NCI-H524 (cell line): ENCODE measurements around the gene GNG7.
"Not testable (repeated sequence)": the region's sequence is repeated elsewhere in the genome, so short reads cannot be mapped to it uniquely, and the experiment has no call there.

Experiments used
- DNase-seq, 2 experiments: peaks; one replicate each; lab custom pipeline; 2025; lab: John Stamatoyannopoulos, UW

Gene GNG7

GRCh38 chr19:2675892-2676291 lies 26.6 kb downstream of the GNG7 start:
- DNase-seq: no peak

GRCh38 chr19:2670217-2670616 lies 32.3 kb downstream of the GNG7 start:
- DNase-seq: no peak

- DNase-seq: no peak
These were observed 34.2 kb downstream of the GNG7 start for GRCh38 chr19:2668175-2668763.

- DNase-seq: not testable (repeated sequence)
These were observed 35.1 kb downstream of the GNG7 start for GRCh38 chr19:2667349-2667748.

GRCh38 chr19:2666344-2666994 lies 36.0 kb downstream of the GNG7 start:
- no peak for DNase-seq

- DNase-seq: no peak
These were observed 37.4 kb downstream of the GNG7 start for GRCh38 chr19:2665103-2665502.

GRCh38 chr19:2663920-2664571 lies 38.4 kb downstream of the GNG7 start:
- no peak for DNase-seq

- DNase-seq: no peak
These were observed 40.9 kb downstream of the GNG7 start for GRCh38 chr19:2661615-2662014.

GRCh38 chr19:2659856-2660432 lies 42.5 kb downstream of the GNG7 start:
- peak; percentile 34 to 46 for DNase-seq

- DNase-seq: no peak
These were observed 46.0 kb downstream of the GNG7 start for GRCh38 chr19:2656533-2656932.

GRCh38 chr19:2653710-2654707 lies 48.5 kb downstream of the GNG7 start:
- no peak for DNase-seq

- no peak for DNase-seq
These were observed 49.3 kb downstream of the GNG7 start for GRCh38 chr19:2653218-2653617.

- no peak for DNase-seq
These were observed 49.9 kb downstream of the GNG7 start for GRCh38 chr19:2652504-2653099.

- DNase-seq: not testable (repeated sequence)
These were observed 51.3 kb downstream of the GNG7 start for GRCh38 chr19:2651002-2651733.

GRCh38 chr19:2650515-2650914 lies 52.0 kb downstream of the GNG7 start:
- no peak for DNase-seq

- peak; percentile 44 to 83 for DNase-seq
These were observed 54.0 kb downstream of the GNG7 start for GRCh38 chr19:2648528-2648937.

- DNase-seq: no peak
These were observed 54.4 kb downstream of the GNG7 start for GRCh38 chr19:2648099-2648498.

GRCh38 chr19:2646866-2647535 lies 55.5 kb downstream of the GNG7 start:
- DNase-seq: no peak

- DNase-seq: peak in 1 of 2 experiments; percentile 22
These were observed 56.7 kb downstream of the GNG7 start for GRCh38 chr19:2645826-2646225.

GRCh38 chr19:2643123-2643737 lies 59.3 kb downstream of the GNG7 start:
- DNase-seq: not testable (repeated sequence)
